GM12878 (cell line): Measurements from ENCODE around the gene BCL2. TPM values are rescaled to one million over a fixed set of nuclear protein-coding genes. Genes with fewer than 3 reads are reported as not detected.
A peak's percentile ranks its signal among the peaks of the same experiment; 100 is the strongest.

Experiments
- ATAC-seq: fragments of 200-7000 bp; cut with Tn5 transposase; 3 replicates; pipeline ENCODE4 v1.9.1; 2020; ENCODE audit warnings: mild to moderate bottlenecking, moderate library complexity
- BruUV-seq: library from RNA; stranded (reverse); fragments of 400-500 nt; replicated peaks from 2 replicates; lab custom pipeline; 2021; lab: Mats Ljungman, UMichigan
- CTCF ChIA-PET: fragments of 300-600 bp; sonication (Branson Sonifier 250); formaldehyde crosslinking; extraction: SDS; loops from one replicate; lab custom pipeline; 2021; ENCODE audit warnings: inconsistent platforms; lab: Yijun Ruan, JAX
- POLR2A ChIA-PET: fragments of 350-600 bp; formaldehyde crosslinking; extraction: SDS; loops from one replicate; lab custom pipeline; 2021; ENCODE audit warnings: inconsistent platforms; lab: Charles Lee
- RAD21 ChIA-PET: fragments of 300-600 bp; sonication (Branson Sonifier 250); formaldehyde crosslinking; loops from one replicate; lab custom pipeline; 2023; ENCODE audit warnings: antibody characterized with exemption; ENCODE audit not compliant: unreplicated experiment; lab: Charles Lee
- SMC1A ChIA-PET: fragments of 300-600 bp; sonication (Branson Sonifier 250); formaldehyde crosslinking; loops from one replicate; lab custom pipeline; 2023; ENCODE audit not compliant: unreplicated experiment, uncharacterized antibody; lab: Charles Lee
- DNase-seq: peaks from one replicate; pipeline ENCODE4 v3.0.0-alpha.2; 2011; ENCODE audit warnings: low read depth, low spot score
- FAIRE-seq: peaks from 3 replicates; lab custom pipeline; 2011; peaks lifted over from hg19 to GRCh38; lab: Jason Lieb, UNC
- H2AFZ ChIP-seq: 2 replicates; pipeline ENCODE4 v1.6.0; 2011; ENCODE audit warnings: low read depth, low read length, control low read depth; ENCODE audit not compliant: control insufficient read depth
- H3K27ac ChIP-seq: 2 replicates; pipeline ENCODE4 v1.5.1; 2011; ENCODE audit warnings: control low read depth; ENCODE audit not compliant: control insufficient read depth, insufficient read depth
- H3K27me3 ChIP-seq, 2 experiments: replicated peaks in 1 of 2; 2 replicates each; pipeline versions ENCODE4 v1.6.0 to v1.6.1; 2011; ENCODE audit warnings: low read length in 1 of 2; ENCODE audit not compliant: control insufficient read depth in 2 of 2, insufficient read depth in 2 of 2
- H3K36me3 ChIP-seq, 2 experiments: 2 replicates each; pipeline ENCODE4 v1.5.1; 2011; ENCODE audit warnings: low read length in 1 of 2; ENCODE audit not compliant: control insufficient read depth in 2 of 2, insufficient read depth in 2 of 2
- H3K4me1 ChIP-seq: 2 replicates; pipeline ENCODE4 v1.6.1; 2011; ENCODE audit warnings: mild to moderate bottlenecking, low read length, moderate library complexity, mixed read lengths; ENCODE audit not compliant: control insufficient read depth, insufficient read depth
- H3K4me2 ChIP-seq: 2 replicates; pipeline ENCODE4 v1.6.0; 2011; ENCODE audit warnings: control low read depth; ENCODE audit not compliant: control insufficient read depth, insufficient read depth
- H3K4me3 ChIP-seq: fragments of 200-600 bp; sonication (generic); 2 replicates; pipeline ENCODE4 v1.5.1; 2016
- H3K79me2 ChIP-seq: 2 replicates; pipeline ENCODE4 v1.6.0; 2011; ENCODE audit warnings: low read length; ENCODE audit not compliant: control insufficient read depth, insufficient read depth
- H3K9ac ChIP-seq: 2 replicates; pipeline ENCODE4 v1.8.0; 2011; ENCODE audit warnings: low read length, control low read depth, mixed read lengths; ENCODE audit not compliant: control insufficient read depth, insufficient read depth
- H3K9me3 ChIP-seq: replicated peaks from 3 replicates; pipeline ENCODE4 v1.5.1; 2011; ENCODE audit warnings: mild to moderate bottlenecking, low read length; ENCODE audit not compliant: control insufficient read depth, insufficient read depth
- H4K20me1 ChIP-seq: 2 replicates; pipeline ENCODE4 v1.6.0; 2011; ENCODE audit not compliant: control insufficient read depth, insufficient read depth
- ATF2 ChIP-seq: IDR thresholded peaks from 2 replicates; pipeline ENCODE4 v1.6.1; 2012; ENCODE audit warnings: low read length, inconsistent platforms
- CBFB ChIP-seq: IDR thresholded peaks from 2 replicates; pipeline ENCODE4 v1.6.1; 2016; ENCODE audit warnings: antibody characterized with exemption, low read depth
- JUND ChIP-seq: IDR thresholded peaks from 2 replicates; pipeline ENCODE4 v1.6.1; 2012; ENCODE audit warnings: low read depth, mild to moderate bottlenecking, low read length, improper control_type of control experiment, moderate library complexity
- MLLT1 ChIP-seq: fragments of 450-650 bp; IDR thresholded peaks from 2 replicates; pipeline ENCODE4 v1.6.1; 2016; ENCODE audit warnings: mild to moderate bottlenecking
- NFXL1 ChIP-seq: fragments of 450-650 bp; IDR thresholded peaks from 2 replicates; pipeline ENCODE4 v1.6.1; 2017; ENCODE audit warnings: antibody characterized with exemption, mild to moderate bottlenecking, borderline replicate concordance
- REST ChIP-seq: IDR thresholded peaks from 2 replicates; pipeline ENCODE4 v1.6.1; 2012; ENCODE audit warnings: mild to moderate bottlenecking, low read depth, low read length
- SREBF1 ChIP-seq: IDR thresholded peaks from 2 replicates; pipeline ENCODE4 v1.6.1; 2012; ENCODE audit warnings: mild to moderate bottlenecking, low read length
- TARDBP ChIP-seq: IDR thresholded peaks from 2 replicates; pipeline ENCODE4 v1.6.1; 2016; ENCODE audit warnings: borderline replicate concordance
- WRNIP1 ChIP-seq: IDR thresholded peaks from 2 replicates; pipeline ENCODE4 v1.6.1; 2011; ENCODE audit warnings: low read depth, low read length, improper control_type of control experiment, borderline replicate concordance
- WGBS: methylation state at CpG from one replicate; pipeline ENCODE4 v1.1.6; 2016; ENCODE audit warnings: low lambda C conversion rate; ENCODE audit not compliant: insufficient replicate concordance, insufficient coverage; ENCODE audit errors: missing lambda C conversion rate; 5-methylcytosine and 5-hydroxymethylcytosine counted together
- in situ Hi-C: fragments of 300-500 bp; cut with MboI; formaldehyde crosslinking; loops from 9 replicates; pipeline ENCODE4 v1.14.3; 2018; ENCODE audit warnings: mixed read lengths
- intact Hi-C: fragments of 100-400 bp; cut with micrococcal nuclease; formaldehyde crosslinking; loops from one replicate; pipeline ENCODE4 v1.14.2; 2022; ENCODE audit not compliant: unreplicated experiment
- polyA plus RNA-seq, 11 experiments: library from polyadenylated mRNA; depleted of rRNA in 4 of 11; unstranded in 6 of 11; stranded (reverse) in 5 of 11; fragments of >200 nt; fragmentation: Nextera tagmentation in 4 of 11; fragmentation: Illumina TruSeq in 1 of 11; extraction: Ambion mirVana in 4 of 11; extraction: Trizol in 1 of 11; gene quantifications; 1 replicate in 1 of 11; 2 replicates in 10 of 11; pipeline versions ENCODE4 v1.2.1 to v1.2.3, GENCODE V29; 2011 to 2016; ENCODE audit warnings: inconsistent platforms in 2 of 11, missing spikeins in 2 of 11, low read depth in 1 of 11
- total RNA-seq, 4 experiments: library from RNA; depleted of rRNA in 3 of 4; stranded (reverse); fragments of >200 nt in 3 of 4; fragmentation: Illumina TruSeq in 1 of 4; extraction: Trizol in 1 of 4; gene quantifications; 2 replicates each; pipeline versions ENCODE4 v1.2.1 to v1.2.3, GENCODE V29; 2013 to 2021

Gene BCL2
- total and polyA plus RNA-seq, 10 of the 15 experiments (the other 5 are each of a cell fraction or from before 2014, with no cell fraction given) = 4.1 to 47.8 (median 19.3) TPM

DNA sequence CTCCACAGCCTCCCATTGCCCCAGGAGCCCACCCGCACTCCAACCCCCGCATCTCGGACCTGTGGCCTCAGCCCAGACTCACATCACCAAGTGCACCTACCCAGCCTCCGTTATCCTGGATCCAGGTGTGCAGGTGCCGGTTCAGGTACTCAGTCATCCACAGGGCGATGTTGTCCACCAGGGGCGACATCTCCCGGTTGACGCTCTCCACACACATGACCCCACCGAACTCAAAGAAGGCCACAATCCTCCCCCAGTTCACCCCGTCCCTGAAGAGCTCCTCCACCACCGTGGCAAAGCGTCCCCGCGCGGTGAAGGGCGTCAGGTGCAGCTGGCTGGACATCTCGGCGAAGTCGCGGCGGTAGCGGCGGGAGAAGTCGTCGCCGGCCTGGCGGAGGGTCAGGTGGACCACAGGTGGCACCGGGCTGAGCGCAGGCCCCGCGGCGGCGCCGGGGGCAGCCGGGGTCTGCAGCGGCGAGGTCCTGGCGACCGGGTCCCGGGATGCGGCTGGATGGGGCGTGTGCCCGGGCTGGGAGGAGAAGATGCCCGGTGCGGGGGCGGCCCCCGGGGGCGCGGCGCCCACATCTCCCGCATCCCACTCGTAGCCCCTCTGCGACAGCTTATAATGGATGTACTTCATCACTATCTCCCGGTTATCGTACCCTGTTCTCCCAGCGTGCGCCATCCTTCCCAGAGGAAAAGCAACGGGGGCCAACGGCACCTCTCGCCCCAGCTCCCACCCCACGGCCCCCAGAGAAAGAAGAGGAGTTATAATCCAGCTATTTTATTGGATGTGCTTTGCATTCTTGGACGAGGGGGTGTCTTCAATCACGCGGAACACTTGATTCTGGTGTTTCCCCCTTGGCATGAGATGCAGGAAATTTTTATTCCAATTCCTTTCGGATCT, 1.3 kb downstream of the BCL2 start (continued):
- TF ChIP-seq JUND (0 out of 2 replicates have a peak, but pooled peaks have one; percentile 38), SREBF1 (no peak), NFXL1 (no peak), CBFB (no peak), REST (no peak)

DNA sequence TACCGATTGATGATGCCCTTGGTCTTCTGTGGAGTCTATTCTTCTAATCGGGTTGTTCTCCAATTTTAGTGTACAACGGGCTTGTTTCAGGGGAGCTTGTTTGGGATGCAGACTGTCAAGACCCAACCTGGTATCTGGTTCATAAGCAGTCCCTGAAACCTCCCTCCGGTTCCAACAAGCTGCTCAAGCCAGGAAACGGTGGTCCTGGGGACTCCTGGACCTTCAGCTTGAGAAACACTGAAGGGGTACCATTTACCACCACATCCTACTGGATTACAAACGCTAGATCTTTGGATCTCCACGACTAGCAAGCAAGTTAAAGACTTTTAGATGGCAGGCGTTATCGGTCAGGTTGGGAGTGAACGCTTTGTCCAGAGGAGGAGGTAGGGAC, 2.0 kb downstream of the BCL2 start:
- H2AFZ ChIP-seq = no peak overlapping the region; the same call in 1 of the 2 replicates
- SMC1A ChIA-PET = interaction anchor here (0.8 to 3.9 kb wide), 43 partner anchors 10 to 299 kb away, joined by 3 to 55 read pairs (median 6); no protein-coding TSS in a partner anchor
- TSS peak; percentile 60 for BruUV-seq
- POLR2A ChIA-PET = interaction anchor here (0.8 to 3.9 kb wide), 12 partner anchors 10 to 186 kb away, joined by 3 to 67 read pairs (median 5); no protein-coding TSS in a partner anchor
- peaks cover 19% of the 10 kb centered on the region for H3K4me1 ChIP-seq
- H3K4me3 ChIP-seq = peak overlapping the region; percentile 98
- FAIRE-seq = no peak
- H3K36me3 ChIP-seq = no peaks in the 10 kb centered on the region
- TF ChIP-seq WRNIP1 (peak; percentile 91; the same call in 1 of the 2 replicates), TARDBP (no peak), MLLT1 (peak; percentile 88; the same call in 1 of the 2 replicates), ATF2 (no peak)
- WGBS = 0% methylated on average over 10 of the region's 10 CpGs
- no peaks in the 10 kb centered on the region for H3K27me3 ChIP-seq
- CTCF ChIA-PET = interaction anchor here (0.8 to 3.8 kb wide), 36 partner anchors 9 to 300 kb away, joined by 3 to 95 read pairs (median 6); no protein-coding TSS in a partner anchor
- RAD21 ChIA-PET = interaction anchor here (0.7 to 3.9 kb wide), 32 partner anchors 10 to 300 kb away, joined by 3 to 115 read pairs (median 5); no protein-coding TSS in a partner anchor
- DNase-seq = no peak
- H3K9me3 ChIP-seq = no peaks in the 10 kb centered on the region
- no peaks in the 10 kb centered on the region for H4K20me1 ChIP-seq
- peak overlapping the region; percentile 97 for H3K9ac ChIP-seq
- in situ Hi-C loops = loop anchor here (5.0 kb wide), 1 partner anchor 175 kb away; no protein-coding TSS in a partner anchor
- peak overlapping the region; percentile 90 for H3K27ac ChIP-seq
- H3K4me2 ChIP-seq = peak overlapping the region; percentile 88
- H3K79me2 ChIP-seq = peaks cover 84% of the 10 kb centered on the region
- intact Hi-C loops = no loop called here
- no peak for ATAC-seq
